Muscle of leg (tissue), 11 donors: ENCODE measurements around the gene CCRL2. TPM values are rescaled to one million over a fixed set of nuclear protein-coding genes. Genes with fewer than 3 reads are reported as not detected.
"Not testable (repeated sequence)": the region's sequence is repeated elsewhere in the genome, so short reads cannot be mapped to it uniquely, and the experiment has no call there.

ENCODE experiments used
- DNase-seq: peaks from one replicate; pipeline ENCODE4 v3.0.0; 2013
- H3K27ac ChIP-seq: one replicate; pipeline ENCODE4 v1.5.1; 2013; ENCODE audit warnings: mild to moderate bottlenecking, low read length, control low read depth
- H3K27me3 ChIP-seq: one replicate; pipeline ENCODE4 v1.6.1; 2013; ENCODE audit warnings: low read length; ENCODE audit not compliant: control insufficient read depth, insufficient read depth
- H3K36me3 ChIP-seq: one replicate; pipeline ENCODE4 v1.6.1; 2013; ENCODE audit warnings: low read length; ENCODE audit not compliant: control insufficient read depth, insufficient read depth
- H3K4me1 ChIP-seq: one replicate; pipeline ENCODE4 v1.6.1; 2013; ENCODE audit warnings: low read length; ENCODE audit not compliant: control insufficient read depth, insufficient read depth
- H3K4me3 ChIP-seq: one replicate; pipeline ENCODE4 v1.5.1; 2013; ENCODE audit warnings: low read length, control low read depth
- H3K9me3 ChIP-seq: replicated peaks from 2 replicates; pipeline ENCODE4 v1.6.1; 2013; ENCODE audit warnings: low read depth, low read length; ENCODE audit not compliant: control insufficient read depth
- WGBS: methylation state at CpG from one replicate; pipeline ENCODE4 v1.1.5; 2013; ENCODE audit warnings: missing lambda C conversion rate; ENCODE audit not compliant: insufficient coverage; 5-methylcytosine and 5-hydroxymethylcytosine counted together
- polyA plus RNA-seq, 8 donors: library from polyadenylated mRNA; unstranded; fragments of 120-200 nt; gene quantifications; one replicate each; pipeline versions ENCODE4 v1.2.1 to v1.2.3, GENCODE V29; 2013; ENCODE audit warnings: inconsistent platforms in 1 of 8, low replicate concordance in 1 of 8; ENCODE audit not compliant: insufficient read length in 8 of 8, insufficient read depth in 1 of 8
- total RNA-seq: library from RNA; stranded (reverse); fragments of 120-200 nt; gene quantifications from one replicate; pipeline ENCODE4 v1.2.4, GENCODE V29; 2013

CCRL2 gene
- total and polyA plus RNA-seq, 9 donors = 0.36 to 1.4 (median 0.57) TPM

GRCh38 chr3:46378426-46378942 lies 28.6 kb upstream of the CCRL2 start:
- 39% methylated on average over 7 of the region's 8 CpGs for WGBS
- Histone ChIP-seq H3K27ac (no peak overlapping the region), H3K27me3 (peaks cover 16% of the 10 kb centered on the region), H3K4me1 (peaks cover 5% of the 10 kb centered on the region), H3K4me3 (no peak overlapping the region), H3K36me3 (no peaks in the 10 kb centered on the region), H3K9me3 (no peaks in the 10 kb centered on the region)
- DNase-seq = peak; percentile 50

- Histone ChIP-seq H3K9me3 (no peaks in the 10 kb centered on the region), H3K27me3 (peaks cover 6% of the 10 kb centered on the region), H3K4me3 (no peak overlapping the region), H3K4me1 (peaks cover 5% of the 10 kb centered on the region), H3K27ac (no peak overlapping the region), H3K36me3 (no peaks in the 10 kb centered on the region)
- peak; percentile 44 for DNase-seq
- WGBS = 50% methylated on average over 1 of the region's 8 CpGs
Observed at GRCh38 chr3:46380471-46381221, 26.4 kb upstream of the CCRL2 start.

GRCh38 chr3:46381625-46382024 lies 25.4 kb upstream of the CCRL2 start:
- Histone ChIP-seq H3K36me3 (no peaks in the 10 kb centered on the region), H3K27ac (no peak overlapping the region), H3K4me1 (peaks cover 5% of the 10 kb centered on the region), H3K9me3 (no peaks in the 10 kb centered on the region), H3K27me3 (peaks cover 5% of the 10 kb centered on the region), H3K4me3 (no peak overlapping the region)
- WGBS = no CpG with 5 or more reads among the region's 3 CpGs
- DNase-seq = no peak

GRCh38 chr3:46383211-46383950 lies 23.7 kb upstream of the CCRL2 start:
- Histone ChIP-seq H3K4me3 (no peak overlapping the region), H3K9me3 (no peaks in the 10 kb centered on the region), H3K36me3 (no peaks in the 10 kb centered on the region), H3K4me1 (peaks cover 5% of the 10 kb centered on the region), H3K27me3 (peaks cover 2% of the 10 kb centered on the region), H3K27ac (no peak overlapping the region)
- 40% methylated on average over 2 of the region's 6 CpGs for WGBS
- DNase-seq = no peak

- Histone ChIP-seq H3K27ac (no peak overlapping the region), H3K27me3 (peaks cover 2% of the 10 kb centered on the region), H3K36me3 (no peaks in the 10 kb centered on the region), H3K4me1 (peaks cover 5% of the 10 kb centered on the region), H3K4me3 (no peak overlapping the region), H3K9me3 (no peaks in the 10 kb centered on the region)
- 79% methylated on average over 1 of the region's 5 CpGs for WGBS
- no peak for DNase-seq
Observed at GRCh38 chr3:46383951-46384330, 23.1 kb upstream of the CCRL2 start.

GRCh38 chr3:46386205-46386604 lies 20.9 kb upstream of the CCRL2 start:
- Histone ChIP-seq H3K27ac (no peak overlapping the region), H3K9me3 (no peaks in the 10 kb centered on the region)
- 41% methylated on average over 4 of the region's 4 CpGs for WGBS

GRCh38 chr3:46388847-46389246 lies 18.2 kb upstream of the CCRL2 start:
- H3K4me3 ChIP-seq, H3K27me3 ChIP-seq, H3K27ac ChIP-seq, DNase-seq, H3K4me1 ChIP-seq, H3K36me3 ChIP-seq, H3K9me3 ChIP-seq: not testable (repeated sequence)
- 88% methylated on average over 4 of the region's 4 CpGs for WGBS

More at GRCh38 chr3:46386205-46386604, 20.9 kb upstream of the CCRL2 start:
- no peak for DNase-seq
- H3K4me1 ChIP-seq = no peaks in the 10 kb centered on the region
- no peak overlapping the region for H3K4me3 ChIP-seq
- H3K27me3 ChIP-seq = peaks cover 2% of the 10 kb centered on the region
- H3K36me3 ChIP-seq = no peaks in the 10 kb centered on the region

GRCh38 chr3:46389306-46389705 lies 17.8 kb upstream of the CCRL2 start:
- H3K4me1 ChIP-seq = no peaks in the 10 kb centered on the region
- 70% methylated on average over 6 of the region's 6 CpGs for WGBS

GRCh38 chr3:46391526-46391925 lies 15.5 kb upstream of the CCRL2 start:
- not testable (repeated sequence) for DNase-seq, H3K36me3 ChIP-seq, H3K9me3 ChIP-seq, H3K4me3 ChIP-seq, H3K4me1 ChIP-seq, H3K27ac ChIP-seq, H3K27me3 ChIP-seq
- WGBS = 49% methylated on average over 5 of the region's 5 CpGs

More at GRCh38 chr3:46389306-46389705, 17.8 kb upstream of the CCRL2 start:
- H3K27ac ChIP-seq = no peak overlapping the region
- H3K36me3 ChIP-seq = no peaks in the 10 kb centered on the region
- H3K4me3 ChIP-seq = no peak overlapping the region
- peaks cover 2% of the 10 kb centered on the region for H3K27me3 ChIP-seq
- DNase-seq = no peak
- H3K9me3 ChIP-seq = no peaks in the 10 kb centered on the region

GRCh38 chr3:46393011-46393410 lies 14.0 kb upstream of the CCRL2 start:
- H3K27ac ChIP-seq = no peak overlapping the region

More at GRCh38 chr3:46393011-46393410, 14.0 kb upstream of the CCRL2 start:
- H3K9me3 ChIP-seq = no peaks in the 10 kb centered on the region
- H3K27me3 ChIP-seq = no peaks in the 10 kb centered on the region
- H3K4me1 ChIP-seq = no peaks in the 10 kb centered on the region
- no peaks in the 10 kb centered on the region for H3K36me3 ChIP-seq
- H3K4me3 ChIP-seq = no peak overlapping the region
- 68% methylated on average over 2 of the region's 2 CpGs for WGBS
- no peak for DNase-seq
